Mesothelial cell of epicardium (in vitro differentiated cells): ENCODE results near the gene RTN4R. TPM values are rescaled to one million over a fixed set of nuclear protein-coding genes. Genes with fewer than 3 reads are reported as not detected.

Experiments
- DNase-seq, 2 experiments: peaks; one replicate each; pipeline ENCODE4 v3.0.0; 2021; ENCODE audit warnings: low spot score in 2 of 2; ENCODE audit not compliant: unreplicated experiment in 2 of 2
- H3K27ac Mint-ChIP-seq: 2 replicates; pipeline ENCODE4 v1.8.0; 2021; ENCODE audit warnings: mixed read lengths
- H3K27me3 Mint-ChIP-seq: 2 replicates; pipeline ENCODE4 v1.8.0; 2021; ENCODE audit warnings: low read depth, mixed read lengths
- H3K36me3 Mint-ChIP-seq: 2 replicates; pipeline ENCODE4 v1.8.0; 2021; ENCODE audit warnings: mixed read lengths
- H3K4me1 Mint-ChIP-seq: 2 replicates; pipeline ENCODE4 v1.8.0; 2021; ENCODE audit warnings: mixed read lengths
- H3K4me3 Mint-ChIP-seq: 2 replicates; pipeline ENCODE4 v1.8.0; 2021; ENCODE audit warnings: mild to moderate bottlenecking, moderate library complexity, mixed read lengths
- H3K9me3 Mint-ChIP-seq: 2 replicates; pipeline ENCODE4 v1.8.0; 2021; ENCODE audit warnings: mixed read lengths
- microRNA-seq: library from miRNA; unstranded; fragments of <30 nt; microRNA quantifications from one replicate; pipeline ENCODE4 v1.2.0, GENCODE V29; 2021; ENCODE audit warnings: inconsistent platforms, mixed read lengths
- total RNA-seq: library from RNA; stranded (reverse); gene quantifications from 3 replicates; pipeline ENCODE4 v1.2.1, GENCODE V29; 2021
- TF ChIP-seq, protein P1 (sequence below): fragments of 200-600 bp; sonication (generic); IDR thresholded peaks from one replicate; pipeline ENCODE4 v1.5.0; 2021; ENCODE audit warnings: antibody characterized with exemption; ENCODE audit not compliant: unreplicated experiment

The RTN4R gene
- total RNA-seq, 1 donor from 2014 or later: 10.0 TPM

GRCh38 chr22:20193761-20194494 is 74.2 kb downstream of the RTN4R start:
- no peak for DNase-seq
- no peaks in the 10 kb centered on the region for H3K27me3 Mint-ChIP-seq
- no peaks in the 10 kb centered on the region for H3K36me3 Mint-ChIP-seq
- TF ChIP-seq, protein P1, sequence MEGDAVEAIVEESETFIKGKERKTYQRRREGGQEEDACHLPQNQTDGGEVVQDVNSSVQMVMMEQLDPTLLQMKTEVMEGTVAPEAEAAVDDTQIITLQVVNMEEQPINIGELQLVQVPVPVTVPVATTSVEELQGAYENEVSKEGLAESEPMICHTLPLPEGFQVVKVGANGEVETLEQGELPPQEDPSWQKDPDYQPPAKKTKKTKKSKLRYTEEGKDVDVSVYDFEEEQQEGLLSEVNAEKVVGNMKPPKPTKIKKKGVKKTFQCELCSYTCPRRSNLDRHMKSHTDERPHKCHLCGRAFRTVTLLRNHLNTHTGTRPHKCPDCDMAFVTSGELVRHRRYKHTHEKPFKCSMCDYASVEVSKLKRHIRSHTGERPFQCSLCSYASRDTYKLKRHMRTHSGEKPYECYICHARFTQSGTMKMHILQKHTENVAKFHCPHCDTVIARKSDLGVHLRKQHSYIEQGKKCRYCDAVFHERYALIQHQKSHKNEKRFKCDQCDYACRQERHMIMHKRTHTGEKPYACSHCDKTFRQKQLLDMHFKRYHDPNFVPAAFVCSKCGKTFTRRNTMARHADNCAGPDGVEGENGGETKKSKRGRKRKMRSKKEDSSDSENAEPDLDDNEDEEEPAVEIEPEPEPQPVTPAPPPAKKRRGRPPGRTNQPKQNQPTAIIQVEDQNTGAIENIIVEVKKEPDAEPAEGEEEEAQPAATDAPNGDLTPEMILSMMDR: no peak
- H3K4me1 Mint-ChIP-seq: peaks cover 6% of the 10 kb centered on the region
- no peak overlapping the region for H3K4me3 Mint-ChIP-seq
- H3K9me3 Mint-ChIP-seq: no peaks in the 10 kb centered on the region
- no peak overlapping the region for H3K27ac Mint-ChIP-seq

DNA sequence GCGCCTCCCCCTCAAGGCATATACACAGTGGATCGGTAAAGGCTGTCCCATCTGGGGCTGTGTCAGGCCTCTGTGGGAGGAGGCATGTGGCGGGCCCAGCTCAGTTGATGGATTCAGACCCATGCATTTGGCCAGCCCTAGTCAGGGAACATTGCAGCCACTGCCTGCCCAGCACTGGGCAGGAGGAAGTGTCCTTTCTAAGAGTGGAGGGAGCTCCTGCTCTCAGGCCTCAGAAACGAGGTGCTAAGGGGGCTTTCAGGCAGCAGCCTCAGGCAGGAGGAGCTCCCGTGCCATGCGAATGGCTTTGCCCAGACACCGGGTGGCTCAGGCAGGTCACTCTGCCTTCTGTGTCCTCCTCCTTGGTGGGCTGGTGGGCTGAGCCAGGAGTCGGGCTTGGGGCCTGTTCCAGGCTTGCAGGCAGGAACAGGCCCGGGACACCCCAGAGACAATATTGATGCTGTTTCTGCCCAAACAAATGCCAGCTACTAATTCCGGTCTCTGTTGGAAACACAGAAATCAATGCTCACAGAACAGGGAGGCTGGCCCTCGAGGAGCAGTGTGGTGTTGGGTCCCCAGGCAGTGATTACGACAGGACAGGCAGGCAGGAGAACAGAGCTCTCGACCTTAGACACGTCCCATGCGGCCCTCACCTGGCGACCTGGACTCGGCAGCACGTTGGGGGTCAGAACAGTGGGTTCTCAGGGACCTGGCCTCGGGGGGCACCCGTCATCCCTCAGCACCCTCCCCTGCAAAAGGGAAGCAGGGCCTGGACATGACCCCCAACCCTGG is 75.0 kb downstream of the RTN4R start:
- Mint-ChIP-seq H3K36me3 (no peaks in the 10 kb centered on the region), H3K27me3 (no peaks in the 10 kb centered on the region), H3K4me1 (peaks cover 3% of the 10 kb centered on the region), H3K27ac (no peak overlapping the region), H3K4me3 (no peak overlapping the region), H3K9me3 (no peaks in the 10 kb centered on the region)
- TF ChIP-seq, protein P1: no peak
- DNase-seq: no peak

- Mint-ChIP-seq H3K27me3 (no peaks in the 10 kb centered on the region), H3K9me3 (no peaks in the 10 kb centered on the region), H3K27ac (no peak overlapping the region), H3K4me1 (no peaks in the 10 kb centered on the region), H3K4me3 (no peak overlapping the region), H3K36me3 (no peaks in the 10 kb centered on the region)
- no peak for DNase-seq
- TF ChIP-seq, protein P1: no peak
Measured at GRCh38 chr22:20192293-20192971, 75.7 kb downstream of the RTN4R start.

GRCh38 chr22:20191803-20192202 is 76.3 kb downstream of the RTN4R start:
- Mint-ChIP-seq H3K36me3 (no peaks in the 10 kb centered on the region), H3K4me3 (no peak overlapping the region), H3K4me1 (no peaks in the 10 kb centered on the region), H3K9me3 (no peaks in the 10 kb centered on the region), H3K27me3 (no peaks in the 10 kb centered on the region), H3K27ac (no peak overlapping the region)
- DNase-seq: no peak
- TF ChIP-seq, protein P1: no peak

Small RNA genes within 50 kb of the gene (microRNA-seq; reads per million reads assigned to microRNA genes)
- gene MIR1286: not detected

Other genes starting within 250 kb of the RTN4R start
- 13.4 to 17.5 TPM (median 15.6 TPM) in 3 replicates for gene TANGO2, start 247.2 kb downstream of the RTN4R start, total RNA-seq
- 69.4 to 72.3 TPM (median 71.5 TPM) in 3 replicates for gene DGCR8, start 188.1 kb downstream of the RTN4R start, total RNA-seq
- 154 to 155 TPM (median 154 TPM) in 3 replicates for gene RANBP1, start 152.2 kb downstream of the RTN4R start, total RNA-seq
- gene TRMT2A, start 151.1 kb downstream of the RTN4R start, total RNA-seq: 68.7 to 78.1 TPM (median 76.0 TPM) in 3 replicates
- gene ZDHHC8, start 136.5 kb downstream of the RTN4R start, total RNA-seq: 82.4 to 86.2 TPM (median 82.4 TPM) in 3 replicates
- not detected in 3 replicates for gene CCDC188, start 117.3 kb downstream of the RTN4R start, total RNA-seq
- 38.7 to 40.1 TPM (median 38.7 TPM) in 3 replicates for gene DGCR6L, start 51.7 kb upstream of the RTN4R start, total RNA-seq
- gene ZNF74, start 125.8 kb upstream of the RTN4R start, total RNA-seq: 36.8 to 38.3 TPM (median 38.1 TPM) in 3 replicates
- gene SCARF2, start 169.5 kb upstream of the RTN4R start, total RNA-seq: 45.7 to 47.2 TPM (median 46.8 TPM) in 3 replicates
- gene KLHL22, start 227.5 kb upstream of the RTN4R start, total RNA-seq: 58.4 to 60.3 TPM (median 59.9 TPM) in 3 replicates
- 129 to 135 TPM (median 129 TPM) in 3 replicates for gene MED15, start 239.3 kb upstream of the RTN4R start, total RNA-seq